Measurements from ENCODE around the gene CHRNB4. TPM values are rescaled to one million over a fixed set of nuclear protein-coding genes. Genes with fewer than 3 reads are reported as not detected.

The CHRNB4 gene
- total RNA-seq, 1 experiment from 2014 or later = 0.06 TPM

DNA sequence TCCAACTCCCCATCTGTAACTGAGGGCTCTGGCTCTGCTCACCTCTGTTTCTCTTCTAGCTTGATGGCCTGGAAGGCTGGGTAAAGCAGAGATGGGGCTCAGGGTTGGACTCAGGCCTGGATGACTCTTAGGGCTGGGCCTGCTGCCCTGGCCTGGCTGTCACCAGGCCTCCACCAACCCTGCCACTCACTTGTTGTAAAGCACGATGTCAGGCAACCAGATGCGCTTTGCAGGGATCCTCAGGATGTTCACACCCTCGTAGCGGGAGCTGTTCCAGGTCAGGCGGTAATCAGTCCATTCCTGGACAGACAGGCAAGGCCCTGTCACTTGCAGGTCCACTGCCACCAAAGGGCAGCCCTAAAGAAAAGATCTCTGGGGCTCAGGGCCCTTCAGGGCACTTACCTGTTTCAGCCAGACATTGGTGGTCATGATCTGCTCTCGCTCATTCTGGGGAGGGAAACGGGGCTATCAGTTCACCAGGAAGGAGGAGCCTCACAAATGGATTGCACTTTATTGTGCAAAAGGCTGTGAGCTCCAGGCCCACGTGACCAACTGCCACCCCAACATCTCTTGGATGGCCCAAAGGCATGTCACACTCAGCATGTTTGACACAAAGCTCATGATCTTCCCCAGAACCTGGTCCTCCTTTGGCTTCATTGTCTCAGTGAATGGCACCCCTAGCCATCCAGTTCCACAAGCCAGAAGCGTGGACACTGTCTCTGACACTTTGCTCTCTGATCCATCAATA lies 9.9 kb downstream of the CHRNB4 start:
- no peak for DNase-seq
- Histone ChIP-seq H3K9me3 (replicated peaks) (no peaks in the 10 kb centered on the region; the same call in 1 of the 2 replicates), H3K4me1 (no peaks in the 10 kb centered on the region), H3K27ac (no peak overlapping the region), H3K4me3 (no peak overlapping the region), H3K27me3 (peaks cover 7% of the 10 kb centered on the region), H3K36me3 (no peaks in the 10 kb centered on the region)

- Histone ChIP-seq H3K36me3 (no peaks in the 10 kb centered on the region), H3K4me1 (no peaks in the 10 kb centered on the region), H3K4me3 (no peak overlapping the region), H3K27ac (no peak overlapping the region), H3K9me3 (replicated peaks) (no peaks in the 10 kb centered on the region; the same call in 1 of the 2 replicates), H3K27me3 (peaks cover 12% of the 10 kb centered on the region)
- no peak for DNase-seq
These were observed 11.3 kb downstream of the CHRNB4 start for GRCh38 chr15:78629716-78630065.

DNA sequence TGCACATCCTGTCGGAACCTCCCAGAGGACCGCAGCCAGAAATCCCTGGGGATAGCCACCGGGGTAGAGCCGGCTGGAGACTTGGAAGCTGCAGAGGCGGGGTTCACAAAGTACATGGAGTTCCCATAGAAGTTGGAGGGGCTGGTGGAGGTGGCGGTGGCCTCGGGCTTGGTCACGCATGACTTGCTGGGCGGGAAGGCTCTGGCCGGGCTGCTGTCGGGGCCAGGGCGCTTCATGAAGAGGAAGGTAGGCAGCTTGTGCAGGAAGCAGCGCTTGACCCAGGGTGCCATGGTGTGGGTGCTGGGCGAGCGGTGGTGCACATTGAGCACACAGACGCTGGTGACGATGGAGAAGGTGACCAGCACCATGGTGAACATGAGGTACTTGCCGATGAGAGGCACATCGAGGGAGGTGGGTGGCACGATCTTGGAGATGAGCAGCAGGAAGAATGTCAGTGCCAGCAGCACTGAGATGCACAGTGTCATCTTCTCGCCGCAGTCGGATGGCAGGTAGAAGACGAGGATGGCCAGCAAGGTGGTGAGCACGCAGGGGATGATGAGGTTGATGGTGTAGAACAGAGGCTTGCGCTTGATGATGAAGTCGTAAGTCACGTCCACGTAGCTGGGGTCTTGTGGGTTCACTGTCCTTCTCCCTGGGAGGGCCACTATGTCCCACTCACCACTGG lies 11.8 kb downstream of the CHRNB4 start:
- DNase-seq = no peak
- Histone ChIP-seq H3K4me3 (no peak overlapping the region), H3K27ac (no peak overlapping the region), H3K36me3 (no peaks in the 10 kb centered on the region), H3K27me3 (peaks cover 12% of the 10 kb centered on the region), H3K9me3 (replicated peaks) (no peaks in the 10 kb centered on the region; the same call in 1 of the 2 replicates), H3K4me1 (no peaks in the 10 kb centered on the region)

- Histone ChIP-seq H3K4me3 (no peak overlapping the region), H3K9me3 (replicated peaks) (no peaks in the 10 kb centered on the region; the same call in 1 of the 2 replicates), H3K4me1 (no peaks in the 10 kb centered on the region), H3K27me3 (peaks cover 12% of the 10 kb centered on the region), H3K36me3 (no peaks in the 10 kb centered on the region), H3K27ac (no peak overlapping the region)
- no peak for DNase-seq
These were observed 12.8 kb downstream of the CHRNB4 start for GRCh38 chr15:78628227-78628626.

- Histone ChIP-seq H3K9me3 (replicated peaks) (no peaks in the 10 kb centered on the region), H3K27me3 (peaks cover 12% of the 10 kb centered on the region), H3K4me3 (no peak overlapping the region), H3K27ac (no peak overlapping the region), H3K4me1 (no peaks in the 10 kb centered on the region), H3K36me3 (no peaks in the 10 kb centered on the region)
- DNase-seq = no peak
These were observed 13.7 kb downstream of the CHRNB4 start for GRCh38 chr15:78627348-78627747.

DNA sequence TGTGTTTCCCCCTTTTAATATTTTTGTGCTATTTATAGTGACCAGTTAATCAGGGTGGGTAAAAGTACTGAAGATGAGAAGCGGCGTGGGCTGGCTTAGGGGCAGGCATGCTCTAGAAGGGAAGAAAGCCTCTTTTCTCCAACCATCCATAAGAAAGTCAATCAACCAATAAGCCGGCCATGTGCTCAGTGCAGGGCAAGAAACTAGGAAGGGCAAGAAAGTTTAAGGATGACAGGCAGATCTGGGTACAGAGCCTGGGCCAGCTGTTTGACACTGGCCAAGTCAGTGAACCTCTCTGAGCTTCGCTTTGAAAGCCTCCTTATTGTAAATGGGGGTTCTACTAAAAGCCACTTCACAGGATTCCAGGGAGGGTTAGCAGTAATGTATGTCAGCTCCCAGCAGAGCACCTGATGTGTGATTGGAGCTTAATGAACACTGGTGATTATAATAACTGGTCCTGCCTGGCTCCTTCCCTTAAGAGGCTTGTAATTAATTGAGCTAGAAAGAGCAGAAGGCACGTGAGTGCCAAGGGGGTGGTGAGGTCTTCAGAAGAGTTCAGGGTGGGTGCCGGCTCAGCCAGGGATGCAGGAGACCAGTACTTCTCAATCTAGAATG lies 14.5 kb downstream of the CHRNB4 start:
- Histone ChIP-seq H3K4me3 (no peak overlapping the region), H3K36me3 (no peaks in the 10 kb centered on the region), H3K27me3 (peaks cover 12% of the 10 kb centered on the region), H3K9me3 (replicated peaks) (no peaks in the 10 kb centered on the region), H3K4me1 (no peaks in the 10 kb centered on the region), H3K27ac (no peak overlapping the region)
- no peak for DNase-seq

GRCh38 chr15:78625606-78626280 lies 15.3 kb downstream of the CHRNB4 start:
- no peaks in the 10 kb centered on the region for H3K36me3 ChIP-seq
- DNase-seq = peak in 1 of 2 experiments; percentile 17
- no peak overlapping the region for H3K27ac ChIP-seq
- H3K4me1 ChIP-seq = no peaks in the 10 kb centered on the region
- no peak overlapping the region for H3K4me3 ChIP-seq
- H3K9me3 ChIP-seq (replicated peaks) = no peaks in the 10 kb centered on the region
- H3K27me3 ChIP-seq = peaks cover 12% of the 10 kb centered on the region

GRCh38 chr15:78624651-78625590 lies 16.1 kb downstream of the CHRNB4 start:
- DNase-seq = no peak
- Histone ChIP-seq H3K27ac (no peak overlapping the region), H3K36me3 (no peaks in the 10 kb centered on the region), H3K9me3 (replicated peaks) (no peaks in the 10 kb centered on the region), H3K27me3 (peaks cover 12% of the 10 kb centered on the region), H3K4me3 (no peak overlapping the region), H3K4me1 (no peaks in the 10 kb centered on the region)

GRCh38 chr15:78623786-78624497 lies 17.1 kb downstream of the CHRNB4 start:
- Histone ChIP-seq H3K4me3 (no peak overlapping the region), H3K27ac (no peak overlapping the region), H3K4me1 (no peaks in the 10 kb centered on the region), H3K27me3 (peaks cover 12% of the 10 kb centered on the region), H3K9me3 (replicated peaks) (no peaks in the 10 kb centered on the region), H3K36me3 (no peaks in the 10 kb centered on the region)
- DNase-seq = no peak

DNA sequence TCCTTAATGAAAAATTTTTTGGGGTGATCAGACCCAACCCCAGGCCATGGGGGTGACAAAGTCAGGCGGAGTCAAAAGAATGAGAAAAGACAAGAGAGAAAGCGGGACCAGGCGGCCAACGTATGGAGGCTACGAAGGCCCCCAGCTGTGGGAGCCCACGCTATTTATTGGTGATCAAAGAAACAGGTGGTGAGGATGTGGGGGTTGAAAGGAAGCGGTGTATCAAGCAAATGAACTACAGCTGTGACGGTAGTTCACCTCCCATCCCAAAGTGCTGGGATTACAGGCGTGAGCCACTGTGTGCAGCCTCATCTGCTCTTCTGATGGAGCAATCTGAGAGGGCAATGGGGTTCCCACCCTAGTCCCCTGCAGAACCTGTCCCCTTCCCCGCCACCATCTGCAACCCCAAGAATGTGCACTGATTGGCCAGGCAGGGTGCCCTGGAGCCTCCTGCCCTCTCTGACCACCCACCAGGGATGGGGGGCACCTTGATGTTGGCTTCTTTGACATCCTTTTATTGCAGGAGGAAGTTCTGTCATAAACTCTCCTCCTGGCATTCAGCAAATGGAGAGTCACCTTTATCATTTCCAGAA lies 19.1 kb downstream of the CHRNB4 start:
- Histone ChIP-seq H3K27me3 (peaks cover 10% of the 10 kb centered on the region), H3K9me3 (replicated peaks) (no peaks in the 10 kb centered on the region), H3K4me1 (no peaks in the 10 kb centered on the region; the same call in 1 of the 2 replicates), H3K27ac (no peak overlapping the region), H3K4me3 (no peak overlapping the region), H3K36me3 (no peaks in the 10 kb centered on the region)
- no peak for DNase-seq

GRCh38 chr15:78620527-78621421 lies 20.2 kb downstream of the CHRNB4 start, which contains the start of gene CHRNA3:
Gene CHRNA3, minus strand, starts transcription at chr15:78620996. Its CDS starts 202 bp downstream, at chr15:78620794.
- Histone ChIP-seq H3K36me3 (no peaks in the 10 kb centered on the region), H3K4me1 (no peaks in the 10 kb centered on the region; the same call in 1 of the 2 replicates), H3K27ac (no peak within 1 kb of the TSS), H3K4me3 (no peak within 1 kb of the TSS), H3K9me3 (replicated peaks) (no peaks in the 10 kb centered on the region), H3K27me3 (peaks cover 3% of the 10 kb centered on the region)
- no peak for DNase-seq

DNA sequence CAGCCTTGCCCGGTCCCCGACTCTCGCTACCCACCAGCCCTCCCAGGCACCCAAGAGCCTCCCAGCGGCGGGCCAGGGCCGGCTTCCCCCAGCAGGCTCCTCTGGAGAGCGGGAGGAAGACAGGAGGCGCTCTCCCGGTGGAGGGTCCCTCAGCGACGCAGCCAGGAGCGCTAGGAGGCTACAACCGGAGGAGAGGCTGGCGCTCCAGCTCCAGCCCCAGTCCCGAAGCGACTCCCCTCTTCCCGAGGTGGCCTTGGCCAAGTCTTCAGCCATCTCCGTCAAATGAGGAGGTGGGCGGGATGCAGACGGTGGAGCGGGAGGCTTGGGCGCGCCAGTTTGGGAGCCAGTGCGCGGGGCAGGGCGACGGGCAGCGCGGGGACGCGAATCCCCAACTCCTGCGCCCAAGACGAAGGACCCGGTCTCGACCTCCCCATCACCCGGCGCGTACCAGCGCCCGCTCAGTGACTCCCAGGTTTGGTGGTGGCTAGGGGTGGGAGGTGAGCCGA lies 20.9 kb downstream of the CHRNB4 start:
- Histone ChIP-seq H3K4me1 (no peaks in the 10 kb centered on the region; the same call in 1 of the 2 replicates), H3K9me3 (replicated peaks) (no peaks in the 10 kb centered on the region), H3K27ac (no peak overlapping the region), H3K4me3 (no peak overlapping the region), H3K36me3 (no peaks in the 10 kb centered on the region), H3K27me3 (no peaks in the 10 kb centered on the region)
- DNase-seq = no peak
